ENCODE measurements around the gene VWDE.
"Not testable (repeated sequence)": the region's sequence is repeated elsewhere in the genome, so short reads cannot be mapped to it uniquely, and the experiment has no call there.

VWDE gene
- total RNA-seq, result 0.31 to 3.8 reads per million in 2 donors

- no peak for DNase-seq
These were observed at the start of gene VWDE for GRCh38 chr7:12403287-12404181. Gene VWDE, minus strand, starts transcription at chr7:12403865. Its CDS starts 149 bp downstream, at chr7:12403716.

GRCh38 chr7:12453136-12453535, 49.5 kb upstream of the VWDE start:
- DNase-seq, result not testable (repeated sequence)

GRCh38 chr7:12450615-12451014, 47.0 kb upstream of the VWDE start:
- no peak for DNase-seq

- DNase-seq, result no peak
These were observed 41.1 kb upstream of the VWDE start for GRCh38 chr7:12444785-12445184.

- DNase-seq, result no peak
These were observed 36.6 kb upstream of the VWDE start for GRCh38 chr7:12440229-12440628.

- DNase-seq, result no peak
These were observed 33.4 kb upstream of the VWDE start for GRCh38 chr7:12436896-12437535.

GRCh38 chr7:12436126-12436525, 32.5 kb upstream of the VWDE start:
- DNase-seq, result no peak

GRCh38 chr7:12434012-12434642, 30.5 kb upstream of the VWDE start:
- DNase-seq, result no peak

- no peak for DNase-seq
These were observed 28.4 kb upstream of the VWDE start for GRCh38 chr7:12431886-12432556.

- DNase-seq, result no peak
These were observed 21.6 kb upstream of the VWDE start for GRCh38 chr7:12425311-12425710.

- DNase-seq, result no peak
These were observed 20.5 kb upstream of the VWDE start for GRCh38 chr7:12423997-12424745.

- DNase-seq, result no peak
These were observed 19.8 kb upstream of the VWDE start for GRCh38 chr7:12423355-12423996.

- DNase-seq, result no peak
These were observed 19.1 kb upstream of the VWDE start for GRCh38 chr7:12422554-12423320.

GRCh38 chr7:12418452-12418851, 14.8 kb upstream of the VWDE start:
- DNase-seq, result no peak

GRCh38 chr7:12415072-12415471, 11.4 kb upstream of the VWDE start:
- no peak for DNase-seq

- no peak for DNase-seq
These were observed 8.7 kb upstream of the VWDE start for GRCh38 chr7:12412407-12412806.

- DNase-seq, result no peak
These were observed 6.9 kb upstream of the VWDE start for GRCh38 chr7:12410523-12410922.

GRCh38 chr7:12409097-12409711, 5.5 kb upstream of the VWDE start:
- DNase-seq, result no peak

- not testable (repeated sequence) for DNase-seq
These were observed 4.0 kb upstream of the VWDE start for GRCh38 chr7:12407652-12408051.

GRCh38 chr7:12402365-12402725, 1.3 kb downstream of the VWDE start:
- DNase-seq, result no peak

Data from activated gamma-delta T cell (primary cell).